GM12874 (cell line): ENCODE measurements around the gene MCTS1.

Experiments used
- TF ChIP-seq, protein P1 (sequence below): IDR thresholded peaks from 2 replicates; pipeline ENCODE4 v1.5.1; 2011; ENCODE audit warnings: low read depth, mild to moderate bottlenecking, control low read depth, low read length, moderate library complexity; ENCODE audit not compliant: insufficient read depth

Gene MCTS1

DNA sequence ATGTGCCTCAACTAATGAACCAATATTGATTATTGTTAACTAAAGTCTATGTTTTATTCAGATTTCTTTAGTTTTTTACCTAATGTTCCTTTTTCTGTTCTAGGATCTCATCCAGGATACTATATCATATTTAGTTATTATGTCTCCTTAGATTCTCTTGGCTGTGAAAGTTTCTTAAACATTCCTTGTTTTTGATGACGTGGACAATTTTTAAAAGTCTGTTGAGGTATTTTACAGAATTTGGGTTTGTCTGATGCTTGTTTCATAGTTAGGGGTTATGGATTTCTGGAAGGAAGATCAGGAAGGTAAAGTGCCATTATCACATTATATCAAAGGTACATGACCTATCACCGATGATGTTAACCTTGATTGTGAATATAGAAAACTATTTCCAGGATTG, 18.2 kb upstream of the MCTS1 start:
- TF ChIP-seq, protein P1, sequence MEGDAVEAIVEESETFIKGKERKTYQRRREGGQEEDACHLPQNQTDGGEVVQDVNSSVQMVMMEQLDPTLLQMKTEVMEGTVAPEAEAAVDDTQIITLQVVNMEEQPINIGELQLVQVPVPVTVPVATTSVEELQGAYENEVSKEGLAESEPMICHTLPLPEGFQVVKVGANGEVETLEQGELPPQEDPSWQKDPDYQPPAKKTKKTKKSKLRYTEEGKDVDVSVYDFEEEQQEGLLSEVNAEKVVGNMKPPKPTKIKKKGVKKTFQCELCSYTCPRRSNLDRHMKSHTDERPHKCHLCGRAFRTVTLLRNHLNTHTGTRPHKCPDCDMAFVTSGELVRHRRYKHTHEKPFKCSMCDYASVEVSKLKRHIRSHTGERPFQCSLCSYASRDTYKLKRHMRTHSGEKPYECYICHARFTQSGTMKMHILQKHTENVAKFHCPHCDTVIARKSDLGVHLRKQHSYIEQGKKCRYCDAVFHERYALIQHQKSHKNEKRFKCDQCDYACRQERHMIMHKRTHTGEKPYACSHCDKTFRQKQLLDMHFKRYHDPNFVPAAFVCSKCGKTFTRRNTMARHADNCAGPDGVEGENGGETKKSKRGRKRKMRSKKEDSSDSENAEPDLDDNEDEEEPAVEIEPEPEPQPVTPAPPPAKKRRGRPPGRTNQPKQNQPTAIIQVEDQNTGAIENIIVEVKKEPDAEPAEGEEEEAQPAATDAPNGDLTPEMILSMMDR = no peak

DNA sequence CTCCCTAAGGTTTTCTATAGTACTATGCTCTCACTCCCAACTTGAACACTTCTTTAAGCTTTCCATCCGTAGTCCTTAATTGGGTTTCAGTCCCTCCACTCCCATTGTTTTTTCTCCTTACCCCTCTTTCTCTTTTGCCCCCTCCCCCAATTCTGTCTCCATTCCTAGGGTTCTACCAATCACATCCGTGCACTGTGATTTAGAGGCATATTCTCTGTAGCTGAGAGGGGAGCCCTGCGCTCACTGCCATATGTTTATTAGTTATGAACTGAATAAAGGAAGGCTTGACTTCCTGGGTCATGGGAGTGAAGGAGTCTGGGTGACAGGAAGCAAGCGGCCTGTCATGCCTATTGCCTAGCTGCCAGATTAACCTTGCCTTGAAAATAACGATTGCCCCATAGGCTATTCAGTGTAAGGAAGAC, 471 bp downstream of the MCTS1 start:
- TF ChIP-seq, protein P1 = no peak

DNA sequence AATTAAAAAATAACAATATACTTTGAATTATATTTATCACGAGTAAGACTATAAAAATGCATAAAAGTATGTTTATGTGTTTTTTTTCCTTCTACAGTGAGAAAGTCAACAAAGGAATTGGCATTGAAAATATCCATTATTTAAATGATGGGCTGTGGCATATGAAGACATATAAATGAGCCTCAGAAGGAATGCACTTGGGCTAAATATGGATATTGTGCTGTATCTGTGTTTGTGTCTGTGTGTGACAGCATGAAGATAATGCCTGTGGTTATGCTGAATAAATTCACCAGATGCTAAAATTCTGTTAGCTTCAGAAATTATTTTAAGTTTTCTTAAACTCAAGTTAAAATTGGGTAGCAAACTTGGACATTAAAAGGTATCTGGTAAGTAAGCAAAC, 8.2 kb downstream of the MCTS1 start:
- TF ChIP-seq, protein P1 = no peak

DNA sequence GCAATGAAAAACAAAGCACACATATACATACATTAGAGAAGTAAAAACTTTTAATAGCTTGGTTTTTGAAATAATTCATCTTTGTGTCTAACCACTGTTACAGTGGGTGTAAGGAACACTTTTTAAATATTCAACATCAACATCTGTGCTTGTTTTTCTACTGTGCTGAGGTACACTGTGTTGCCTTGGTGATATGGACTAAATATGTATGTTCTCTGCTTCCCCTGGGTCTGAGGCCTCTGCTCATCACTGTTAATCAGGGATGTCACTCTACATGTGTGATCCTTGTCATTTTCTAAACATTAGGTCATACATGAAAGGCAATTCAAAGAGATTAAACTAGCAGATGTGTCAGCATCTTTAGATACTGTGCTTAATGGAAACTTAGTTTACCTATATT, 10.9 kb downstream of the MCTS1 start:
- TF ChIP-seq, protein P1 = no peak

DNA sequence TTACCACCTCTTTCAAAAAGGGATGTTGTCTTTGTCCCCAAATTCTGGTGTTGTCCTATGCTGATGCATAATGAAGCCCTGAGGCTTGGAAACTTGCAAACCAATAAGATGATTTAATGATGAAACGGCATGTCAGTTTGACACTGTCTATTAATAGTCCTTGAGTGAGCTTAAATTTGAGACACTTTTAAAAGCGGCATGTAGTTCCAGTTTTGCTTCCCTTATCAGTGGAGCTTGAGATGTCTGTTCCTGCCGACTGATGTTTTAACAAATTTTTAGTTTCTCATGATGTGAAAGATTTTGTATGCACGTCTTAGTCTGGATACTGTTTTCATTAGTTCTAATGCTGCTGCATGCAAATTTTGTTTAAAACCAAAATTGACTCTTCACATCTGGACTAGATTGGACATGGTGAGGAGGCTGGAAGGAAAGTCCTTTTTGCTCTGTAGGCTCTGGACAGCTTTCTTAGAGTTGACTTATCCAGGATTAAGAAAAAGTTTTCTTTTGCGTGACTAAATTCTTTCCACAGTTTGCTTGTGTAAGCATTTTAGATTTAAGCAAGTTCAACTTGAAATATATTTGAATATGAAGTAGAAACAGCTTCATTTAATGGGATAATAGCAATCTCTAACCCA, 14.2 kb downstream of the MCTS1 start:
- TF ChIP-seq, protein P1 = no peak

DNA sequence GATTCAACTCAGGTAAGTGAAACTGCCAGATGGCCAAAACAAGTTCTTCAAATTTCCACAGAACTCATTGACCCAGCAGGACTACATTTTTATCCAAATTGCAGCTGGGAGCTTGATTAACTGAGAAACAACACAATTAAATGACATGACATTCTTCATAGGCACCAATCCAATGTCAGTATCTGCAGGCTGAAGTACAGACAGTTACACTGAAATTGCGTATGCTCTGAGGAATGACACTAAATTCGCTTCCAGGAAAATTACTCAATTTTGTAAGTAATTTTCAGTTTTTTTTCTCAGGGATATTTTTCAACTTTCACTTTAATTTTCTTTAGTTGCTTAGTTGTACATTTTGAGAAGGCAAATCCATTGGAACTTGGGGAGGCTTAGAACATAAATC, 21.5 kb downstream of the MCTS1 start:
- TF ChIP-seq, protein P1 = no peak

DNA sequence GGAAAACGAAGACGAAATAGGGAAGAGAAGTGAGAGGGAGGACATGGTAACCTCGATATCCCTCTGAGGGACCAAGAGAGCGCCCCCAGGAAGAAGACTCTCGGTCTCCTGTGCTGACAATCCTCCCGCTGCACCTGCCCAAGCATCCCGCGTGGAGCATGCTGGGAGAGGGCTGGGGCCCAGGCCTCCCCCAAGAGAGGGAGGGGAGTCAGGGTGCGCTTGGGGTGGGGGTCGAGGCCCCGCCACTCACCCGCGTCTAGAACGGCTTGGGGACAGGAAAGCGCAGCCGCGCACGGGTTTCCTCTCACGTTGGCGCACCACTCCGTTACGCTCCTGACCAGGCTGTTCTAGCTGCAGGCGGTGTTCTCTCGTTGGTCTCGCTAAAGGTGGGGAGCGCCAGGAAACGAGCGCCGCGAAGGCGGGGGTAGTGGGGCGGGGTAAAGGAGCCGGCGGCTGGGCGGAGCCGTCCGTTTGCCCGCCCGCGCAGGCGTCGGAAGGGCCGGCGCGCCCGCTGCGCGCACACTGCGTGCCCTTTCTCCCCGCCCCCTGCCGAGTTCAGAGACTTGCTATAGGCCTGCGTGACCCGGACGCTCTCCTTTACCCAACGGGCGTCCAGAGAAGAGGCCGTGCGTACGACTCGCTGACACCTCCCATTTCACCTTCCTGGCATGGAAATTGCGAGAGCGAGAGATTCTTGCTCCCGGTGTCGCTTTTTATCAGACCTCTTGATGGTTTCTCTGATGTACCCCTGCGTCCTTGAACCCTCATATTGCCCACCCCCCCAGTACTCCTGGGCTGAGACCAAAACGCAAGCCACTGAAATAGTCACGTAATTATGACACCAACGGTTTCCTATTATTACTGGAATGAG, 26.0 kb downstream of the MCTS1 start, which contains the start of gene C1GALT1C1:
C1GALT1C1 (minus strand) TSS at position 388 of the 871 bp plus-strand sequence. CDS start 2,888 bp downstream, outside the sequence.
- TF ChIP-seq, protein P1 = no peak
